DND-41 (cell line): ENCODE data around the gene DUSP1.

Experiments used
- CTCF ChIP-seq: IDR thresholded peaks from 2 replicates; pipeline ENCODE4 v1.5.1; 2012; ENCODE audit warnings: borderline replicate concordance, low read length, moderate library complexity, mild to moderate bottlenecking; ENCODE audit not compliant: poor library complexity, severe bottlenecking; ENCODE audit errors: extremely low read depth
- EZH2 ChIP-seq: IDR thresholded peaks from 3 replicates; pipeline ENCODE4 v1.6.1; 2012; ENCODE audit warnings: borderline replicate concordance, low read depth, mild to moderate bottlenecking, moderate library complexity, low read length, inconsistent platforms; ENCODE audit not compliant: severe bottlenecking

GRCh38 chr5:172728481-172729241 is 42.3 kb downstream of the DUSP1 start:
- TF ChIP-seq EZH2, result no peak
- TF ChIP-seq CTCF, result no peak
